Activated CD8-positive, alpha-beta memory T cell treated with anti-CD3 and anti-CD28 coated beads, Interleukin-2, amount 50 U/mL, for 4 hours (primary cell): Measurements from ENCODE around the gene SPECC1L.

Experiments
- DNase-seq: peaks from one replicate; pipeline ENCODE4 v3.0.0-alpha.2; 2020

Gene SPECC1L

DNA sequence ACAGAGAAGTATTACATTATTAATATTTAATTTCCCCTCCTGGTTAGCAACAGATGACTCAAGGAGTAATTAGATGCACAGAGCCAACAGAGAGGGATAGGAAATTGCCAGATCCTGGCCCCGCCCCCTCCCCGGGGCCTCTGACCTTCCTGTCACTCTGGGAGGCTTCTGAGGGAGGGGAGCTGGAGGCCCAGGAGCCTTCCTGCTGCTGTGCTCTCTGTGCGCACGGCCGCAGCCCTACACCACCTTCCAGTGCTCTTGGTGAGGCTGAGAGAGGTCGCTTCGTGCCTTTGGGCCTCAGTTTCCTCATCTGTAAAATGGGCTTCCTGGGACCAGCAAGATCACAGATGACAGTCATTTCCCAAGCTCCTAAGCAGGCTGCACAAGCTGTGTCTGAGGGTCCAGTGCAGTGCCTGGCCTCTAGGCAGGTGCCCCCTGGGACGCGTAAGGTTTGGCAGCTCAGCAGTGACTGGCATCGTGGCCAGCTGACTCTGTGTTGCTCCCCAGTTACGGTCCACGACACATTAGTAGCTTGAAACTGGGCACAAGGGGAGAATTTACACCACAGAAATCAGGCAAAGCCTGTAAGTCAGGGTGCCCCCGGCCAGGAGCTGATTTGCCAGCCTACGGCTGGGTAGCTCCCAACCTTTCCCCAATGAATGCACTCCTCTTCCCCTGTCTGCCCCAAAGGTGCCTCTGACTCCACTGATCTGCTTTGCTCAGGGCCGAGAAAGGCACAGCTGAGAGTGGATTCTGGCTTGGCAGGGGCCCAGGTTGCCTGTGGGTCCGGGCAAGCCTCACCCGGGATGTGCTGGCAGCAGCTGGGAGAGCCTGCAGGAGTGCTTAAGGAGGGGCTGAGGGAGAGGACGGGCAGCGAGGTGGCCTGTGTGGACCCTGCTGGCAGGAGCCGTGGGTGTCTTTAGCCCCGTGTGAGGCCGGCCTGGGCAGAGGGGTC lies 159.1 kb downstream of the SPECC1L start:
- DNase-seq: peak; percentile 64

DNA sequence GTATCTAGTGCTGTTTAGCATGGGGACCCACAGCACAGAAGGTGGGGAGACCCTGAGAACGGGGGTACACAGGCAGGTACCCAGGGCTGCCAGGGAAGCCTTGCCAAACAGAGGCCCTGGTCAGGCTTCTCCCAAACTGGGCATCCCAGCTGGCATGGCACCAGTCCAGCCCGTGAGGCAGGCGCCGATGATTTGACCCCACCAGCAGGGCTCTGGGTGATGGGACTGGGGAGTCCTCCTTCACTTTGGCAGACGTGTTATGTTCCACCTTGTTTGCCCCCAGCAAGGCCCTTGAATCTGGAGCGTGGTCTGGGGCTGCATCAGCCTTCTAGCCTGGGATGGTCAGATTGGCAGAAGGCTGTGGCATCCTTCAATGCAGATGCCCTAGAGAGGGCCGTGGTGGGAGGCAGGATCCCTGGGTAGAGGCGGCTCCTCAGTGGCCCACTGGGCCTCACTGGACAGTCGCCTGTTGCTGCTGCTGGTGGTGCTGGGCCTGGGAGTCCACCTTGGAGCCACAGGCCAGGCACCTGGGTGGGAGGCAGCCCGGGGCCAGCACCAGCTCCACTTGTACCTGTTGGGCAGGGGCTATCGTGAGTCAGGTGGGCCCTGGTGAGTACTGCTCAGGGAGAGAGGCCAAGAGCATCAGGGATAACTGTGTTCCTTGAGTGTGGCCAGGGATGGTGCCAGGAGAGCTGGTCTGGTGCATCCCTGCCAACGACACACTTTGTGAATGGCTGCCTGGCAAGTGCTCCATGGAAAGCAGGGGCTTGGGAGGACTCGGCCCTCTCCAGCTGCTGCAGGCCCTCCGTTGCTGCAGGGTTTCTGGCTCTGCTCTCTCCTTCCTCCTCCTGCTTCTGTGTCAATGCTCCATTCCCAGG lies 160.0 kb downstream of the SPECC1L start:
- no peak for DNase-seq

GRCh38 chr22:24431309-24432034 lies 160.8 kb downstream of the SPECC1L start:
- peak; percentile 11 for DNase-seq

DNA sequence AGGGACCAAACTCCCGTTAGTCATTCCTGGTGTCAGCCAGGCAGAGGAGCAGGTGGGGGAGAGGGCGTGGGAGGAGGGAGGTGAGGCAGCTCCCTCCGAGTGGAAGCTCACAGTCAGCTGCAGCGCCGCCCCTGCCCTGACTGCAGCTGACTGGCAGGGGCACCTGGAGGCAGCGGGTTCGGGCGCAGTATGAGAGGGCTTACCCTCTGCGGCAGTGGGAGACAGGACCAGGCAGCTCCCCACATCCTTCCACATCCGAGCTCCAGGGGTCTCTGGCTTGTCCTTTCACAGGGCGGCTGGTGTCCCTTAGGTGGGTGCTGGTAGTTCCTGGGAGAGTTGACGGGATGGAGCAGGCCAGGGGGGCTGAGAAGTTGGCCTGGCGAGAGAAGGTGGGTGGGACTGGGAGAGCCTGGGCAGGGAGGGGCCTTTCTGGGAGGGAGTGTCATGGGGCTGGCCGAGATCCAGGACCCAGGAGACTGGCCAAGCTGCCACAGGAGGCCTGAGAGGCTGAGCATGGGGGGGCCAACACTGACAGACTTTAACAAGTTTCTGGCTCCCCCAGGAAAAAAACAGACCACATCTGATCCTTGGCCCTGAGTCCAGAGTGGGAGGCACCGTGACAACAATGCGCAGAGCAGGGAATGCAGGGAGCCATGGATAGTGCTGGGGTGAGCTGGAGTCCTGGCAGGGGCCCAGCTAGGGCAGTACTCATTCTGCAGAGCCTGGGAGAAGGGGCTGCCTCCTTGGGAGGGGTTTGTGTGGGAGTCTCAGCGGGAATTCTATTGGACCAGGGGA lies 161.6 kb downstream of the SPECC1L start:
- peak; percentile 71 for DNase-seq

- peak; percentile 14 for DNase-seq
These were observed 162.6 kb downstream of the SPECC1L start for GRCh38 chr22:24433001-24433827.

DNA sequence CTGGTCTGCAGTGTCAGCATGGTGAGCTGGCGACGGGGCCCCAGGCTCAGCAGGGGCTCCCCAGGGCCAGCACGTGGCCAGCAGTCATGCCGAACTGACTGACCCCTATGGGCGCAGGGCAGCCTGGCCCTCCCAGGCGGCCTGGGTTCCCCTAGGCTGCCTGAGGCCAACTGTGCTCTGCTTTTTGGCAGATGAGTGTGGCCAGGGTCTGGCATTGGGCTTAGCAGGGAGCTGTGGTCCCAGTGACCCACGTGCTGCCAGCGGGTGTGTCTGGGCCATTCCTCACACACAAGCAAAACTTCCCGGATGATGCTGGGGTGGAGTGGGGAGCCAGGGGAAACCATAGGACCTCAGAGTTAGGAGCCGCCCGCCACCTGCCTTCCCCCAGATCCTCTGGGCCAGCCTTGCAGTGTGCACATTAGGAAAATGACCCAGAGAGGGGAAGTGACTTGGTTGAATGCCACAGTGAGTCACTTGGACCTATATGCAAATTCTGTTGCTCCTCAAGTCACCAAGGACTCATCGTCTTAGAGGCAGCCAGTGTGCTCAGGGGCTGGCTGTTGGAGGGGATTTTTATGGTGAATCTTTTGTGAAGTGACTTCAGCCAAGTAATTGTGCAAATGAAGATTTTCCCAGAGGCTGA lies 163.3 kb downstream of the SPECC1L start:
- DNase-seq: no peak

- peak; percentile 73 for DNase-seq
These were observed 164.1 kb downstream of the SPECC1L start for GRCh38 chr22:24434471-24435322.

DNA sequence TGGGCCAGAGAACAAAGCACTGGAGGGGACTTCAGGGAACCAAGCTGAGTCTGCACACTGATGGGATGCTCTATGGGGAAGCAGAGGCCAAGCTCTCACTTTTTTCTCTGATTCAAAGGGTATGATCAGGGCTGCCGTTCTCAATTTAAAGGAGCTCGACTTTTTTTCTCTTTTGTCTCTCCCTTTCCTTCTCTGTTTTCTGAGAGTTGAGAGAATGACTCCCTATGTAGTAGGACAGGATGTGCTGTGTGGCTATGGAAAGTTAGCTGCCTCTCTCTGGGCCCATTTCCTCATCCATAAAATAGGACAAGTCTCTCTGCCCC lies 164.7 kb downstream of the SPECC1L start:
- no peak for DNase-seq

DNA sequence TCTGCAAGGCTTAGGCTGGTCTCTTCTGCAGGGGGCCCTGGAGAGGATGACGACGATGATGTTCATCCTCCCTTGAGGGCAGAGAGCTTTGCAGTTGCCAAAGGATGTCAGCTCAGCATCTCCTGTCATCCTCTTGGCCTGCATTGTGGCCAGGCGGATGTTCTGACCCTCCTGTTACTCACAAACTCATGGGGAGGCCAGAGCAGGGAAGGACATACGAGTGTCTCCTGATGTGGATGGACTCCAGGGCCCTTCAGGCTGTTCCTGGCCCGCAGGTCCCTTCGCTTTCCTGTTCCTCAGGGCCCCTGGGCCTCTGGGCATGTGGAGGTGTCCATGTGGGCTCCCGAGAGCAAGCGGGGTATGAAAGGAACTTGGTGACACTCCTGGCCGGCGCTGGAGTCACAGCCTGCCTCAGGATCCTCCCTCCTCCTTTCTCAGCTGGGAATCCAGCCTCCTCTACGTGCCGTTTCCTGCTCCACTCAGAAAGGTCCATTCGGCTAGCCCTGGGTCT lies 165.3 kb downstream of the SPECC1L start:
- no peak for DNase-seq

DNA sequence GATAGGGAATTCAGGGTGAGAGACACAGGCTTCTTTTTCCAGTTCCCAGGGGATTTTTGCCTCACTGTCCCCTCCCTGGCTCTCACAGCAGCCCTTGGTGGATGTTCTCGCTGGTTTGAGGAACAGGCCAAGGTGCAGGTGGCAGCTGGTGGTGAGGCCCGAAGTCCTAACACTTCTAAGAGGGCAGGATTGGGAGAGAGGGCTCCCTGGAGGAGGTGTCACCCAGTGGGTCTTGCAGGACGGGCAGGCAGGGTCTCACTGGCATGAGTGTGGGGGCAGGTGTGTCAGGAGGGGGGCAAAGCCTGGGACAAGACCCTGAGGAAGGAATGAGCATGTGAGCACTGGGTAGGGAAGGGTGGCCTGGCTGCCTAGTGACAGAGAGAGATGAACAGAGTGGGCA lies 165.9 kb downstream of the SPECC1L start:
- DNase-seq: no peak

GRCh38 chr22:24437091-24437490 lies 166.5 kb downstream of the SPECC1L start:
- no peak for DNase-seq

GRCh38 chr22:24437741-24438328 lies 167.2 kb downstream of the SPECC1L start:
- DNase-seq: no peak

DNA sequence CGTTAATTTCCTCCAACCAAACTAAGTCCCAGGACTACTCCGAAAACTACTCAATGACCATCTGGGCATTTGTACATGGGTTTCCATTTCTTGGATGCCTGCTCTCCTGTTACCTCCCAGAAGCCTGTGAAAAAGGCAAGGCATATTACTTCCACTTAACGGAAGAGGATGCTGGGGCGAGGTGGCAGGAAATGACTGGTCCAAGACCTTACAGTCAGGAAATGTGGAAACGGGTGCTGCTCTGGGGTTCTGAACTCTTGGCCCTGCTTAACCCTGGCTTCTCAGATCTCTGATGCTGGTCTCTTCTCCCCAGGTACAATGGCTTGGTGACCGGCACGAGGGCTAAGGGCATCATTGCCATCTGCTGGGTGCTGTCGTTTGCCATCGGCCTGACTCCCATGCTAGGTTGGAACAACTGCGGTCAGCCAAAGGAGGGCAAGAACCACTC lies 169.7 kb downstream of the SPECC1L start:
- DNase-seq: no peak

- DNase-seq: no peak
These were observed 170.2 kb downstream of the SPECC1L start for GRCh38 chr22:24440718-24441405.

GRCh38 chr22:24441406-24442351 lies 171.0 kb downstream of the SPECC1L start:
- no peak for DNase-seq

DNA sequence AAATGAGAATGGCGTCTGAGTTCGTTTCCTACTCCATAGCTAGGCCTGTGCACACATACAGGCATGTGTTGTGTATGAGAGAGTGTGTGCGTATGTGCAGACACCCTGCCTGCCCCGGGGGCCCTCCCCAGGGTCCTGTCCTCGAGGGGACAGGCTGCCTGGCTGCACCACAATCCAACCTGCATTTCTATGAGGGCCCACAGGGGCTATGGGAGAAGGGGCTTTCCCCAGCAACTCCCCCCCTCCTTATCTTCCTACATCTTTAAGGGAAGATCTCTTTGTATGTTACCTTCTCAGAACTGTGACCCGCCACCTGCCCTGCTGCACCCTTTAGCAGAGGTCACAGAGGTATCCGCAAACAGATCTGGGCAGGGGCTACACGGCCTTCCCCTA lies 171.7 kb downstream of the SPECC1L start:
- DNase-seq: no peak

GRCh38 chr22:24443668-24444067 lies 173.0 kb downstream of the SPECC1L start:
- DNase-seq: no peak
